Smooth muscle cell (in vitro differentiated cells): ENCODE measurements around the gene TSPAN18. TPM values are rescaled to one million over a fixed set of nuclear protein-coding genes. Genes with fewer than 3 reads are reported as not detected.

Source experiments
- DNase-seq: peaks from one replicate; lab custom pipeline; 2025; ENCODE audit not compliant: unreplicated experiment; lab: John Stamatoyannopoulos, UW
- H2AFZ ChIP-seq: fragments of 200-600 bp; sonication (generic); 2 replicates; pipeline ENCODE4 v1.6.0; 2016; ENCODE audit warnings: antibody characterized with exemption, low read depth, mild to moderate bottlenecking
- H3F3A ChIP-seq: fragments of 200-600 bp; sonication (generic); 2 replicates; pipeline ENCODE4 v1.6.0; 2017; ENCODE audit warnings: antibody characterized with exemption, low read depth
- H3K27ac ChIP-seq: fragments of 200-600 bp; sonication (generic); 2 replicates; pipeline ENCODE4 v1.5.1; 2016; ENCODE audit warnings: low read depth, mild to moderate bottlenecking
- H3K27me3 ChIP-seq: fragments of 200-600 bp; sonication (generic); 2 replicates; pipeline ENCODE4 v1.6.1; 2016; ENCODE audit warnings: low read depth, mild to moderate bottlenecking
- H3K36me3 ChIP-seq: fragments of 200-600 bp; sonication (generic); 2 replicates; pipeline ENCODE4 v1.5.1; 2016; ENCODE audit warnings: low read depth
- H3K4me1 ChIP-seq: fragments of 200-600 bp; sonication (generic); 2 replicates; pipeline ENCODE4 v1.5.1; 2016; ENCODE audit warnings: low read depth
- H3K4me2 ChIP-seq: fragments of 200-600 bp; sonication (generic); 2 replicates; pipeline ENCODE4 v1.6.0; 2016; ENCODE audit warnings: mild to moderate bottlenecking
- H3K4me3 ChIP-seq: fragments of 200-600 bp; sonication (generic); 2 replicates; pipeline ENCODE4 v1.5.1; 2016; ENCODE audit warnings: mild to moderate bottlenecking
- H3K79me2 ChIP-seq: fragments of 200-600 bp; sonication (generic); 2 replicates; pipeline ENCODE4 v1.6.0; 2016; ENCODE audit warnings: low read depth, mild to moderate bottlenecking
- H3K9ac ChIP-seq: fragments of 200-600 bp; sonication (generic); 2 replicates; pipeline ENCODE4 v1.6.0; 2016; ENCODE audit warnings: low read depth
- H3K9me3 ChIP-seq: fragments of 200-600 bp; sonication (generic); replicated peaks from 2 replicates; pipeline ENCODE4 v1.5.1; 2016; ENCODE audit warnings: low read depth
- H4K20me1 ChIP-seq: fragments of 200-600 bp; sonication (generic); 2 replicates; pipeline ENCODE4 v1.6.0; 2016; ENCODE audit warnings: low read depth
- WGBS: methylation state at CpG from one replicate; pipeline ENCODE4 v1.1.7; 2016; ENCODE audit warnings: low lambda C conversion rate; 5-methylcytosine and 5-hydroxymethylcytosine counted together
- polyA plus RNA-seq: library from polyadenylated mRNA; unstranded; fragments of >200 nt; fragmentation: Nextera tagmentation; extraction: Ambion mirVana; gene quantifications from 2 replicates; pipeline ENCODE4 v1.2.1, GENCODE V29; 2016
- total RNA-seq: library from RNA; depleted of rRNA; stranded (reverse); fragments of >200 nt; gene quantifications from 2 replicates; pipeline ENCODE4 v1.2.3, GENCODE V29; 2014
- TF ChIP-seq, protein P1 (sequence below): fragments of 200-600 bp; sonication (generic); IDR thresholded peaks from 2 replicates; pipeline ENCODE4 v1.5.1; 2017; ENCODE audit warnings: borderline replicate concordance, mild to moderate bottlenecking, antibody characterized with exemption; ENCODE audit not compliant: insufficient read depth, poor library complexity, severe bottlenecking

The TSPAN18 gene
- total and polyA plus RNA-seq, 2 experiments from 2014 or later, result 3.4 to 15.3 TPM

GRCh38 chr11:44964526-44965209 lies 237.9 kb downstream of the TSPAN18 start:
- TF ChIP-seq, protein P1, sequence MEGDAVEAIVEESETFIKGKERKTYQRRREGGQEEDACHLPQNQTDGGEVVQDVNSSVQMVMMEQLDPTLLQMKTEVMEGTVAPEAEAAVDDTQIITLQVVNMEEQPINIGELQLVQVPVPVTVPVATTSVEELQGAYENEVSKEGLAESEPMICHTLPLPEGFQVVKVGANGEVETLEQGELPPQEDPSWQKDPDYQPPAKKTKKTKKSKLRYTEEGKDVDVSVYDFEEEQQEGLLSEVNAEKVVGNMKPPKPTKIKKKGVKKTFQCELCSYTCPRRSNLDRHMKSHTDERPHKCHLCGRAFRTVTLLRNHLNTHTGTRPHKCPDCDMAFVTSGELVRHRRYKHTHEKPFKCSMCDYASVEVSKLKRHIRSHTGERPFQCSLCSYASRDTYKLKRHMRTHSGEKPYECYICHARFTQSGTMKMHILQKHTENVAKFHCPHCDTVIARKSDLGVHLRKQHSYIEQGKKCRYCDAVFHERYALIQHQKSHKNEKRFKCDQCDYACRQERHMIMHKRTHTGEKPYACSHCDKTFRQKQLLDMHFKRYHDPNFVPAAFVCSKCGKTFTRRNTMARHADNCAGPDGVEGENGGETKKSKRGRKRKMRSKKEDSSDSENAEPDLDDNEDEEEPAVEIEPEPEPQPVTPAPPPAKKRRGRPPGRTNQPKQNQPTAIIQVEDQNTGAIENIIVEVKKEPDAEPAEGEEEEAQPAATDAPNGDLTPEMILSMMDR, result no peak
- H3K4me3 ChIP-seq, result no peak overlapping the region
- DNase-seq, result no peak
- WGBS, result 81% methylated on average over 9 of the region's 9 CpGs
- no peaks in the 10 kb centered on the region for H3K36me3 ChIP-seq
- H3K27me3 ChIP-seq, result no peaks in the 10 kb centered on the region
- no peaks in the 10 kb centered on the region for H4K20me1 ChIP-seq
- H3K27ac ChIP-seq, result no peak overlapping the region
- H3F3A ChIP-seq, result no peaks in the 10 kb centered on the region
- H2AFZ ChIP-seq, result no peak overlapping the region
- H3K4me2 ChIP-seq, result no peak overlapping the region
- H3K4me1 ChIP-seq, result peaks cover 37% of the 10 kb centered on the region
- no peak overlapping the region for H3K9ac ChIP-seq
- H3K9me3 ChIP-seq, result no peaks in the 10 kb centered on the region
- no peaks in the 10 kb centered on the region for H3K79me2 ChIP-seq

DNA sequence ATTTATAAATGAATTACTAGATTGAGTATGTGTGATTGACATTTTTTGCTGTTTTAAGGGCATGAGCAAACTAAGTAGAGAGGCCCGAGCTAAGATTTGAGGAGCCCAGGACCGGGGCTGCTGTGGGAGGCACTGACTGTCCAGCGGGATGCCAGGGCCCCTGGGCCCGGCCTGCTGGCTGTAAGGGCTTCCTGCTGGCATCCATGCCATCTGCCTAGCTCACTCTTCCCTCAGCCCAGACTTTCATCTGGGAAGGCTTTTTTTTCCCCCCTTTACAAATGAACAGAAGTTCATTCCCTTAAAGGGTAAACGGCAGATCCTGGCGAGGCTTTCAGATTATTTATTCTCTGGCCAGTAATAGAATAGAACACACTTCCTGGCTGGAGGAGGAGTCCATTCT lies 239.9 kb downstream of the TSPAN18 start:
- H2AFZ ChIP-seq, result no peak overlapping the region

GRCh38 chr11:44967930-44968496 lies 241.3 kb downstream of the TSPAN18 start:
- no peak overlapping the region for H3K4me2 ChIP-seq
- H3K9ac ChIP-seq, result no peak overlapping the region
- H3K36me3 ChIP-seq, result no peaks in the 10 kb centered on the region
- H3K79me2 ChIP-seq, result no peaks in the 10 kb centered on the region
- TF ChIP-seq, protein P1, result no peak
- H3K27me3 ChIP-seq, result no peaks in the 10 kb centered on the region
- WGBS, result 79% methylated on average over 3 of the region's 3 CpGs
- H4K20me1 ChIP-seq, result no peaks in the 10 kb centered on the region
- no peaks in the 10 kb centered on the region for H3F3A ChIP-seq
- no peak overlapping the region for H2AFZ ChIP-seq
- no peaks in the 10 kb centered on the region for H3K9me3 ChIP-seq
- H3K4me1 ChIP-seq, result peaks cover 18% of the 10 kb centered on the region
- H3K4me3 ChIP-seq, result no peak overlapping the region
- no peak for DNase-seq
- no peak overlapping the region for H3K27ac ChIP-seq

More for the DNA sequence above, 239.9 kb downstream of the TSPAN18 start:
- Histone ChIP-seq H3K9me3 (no peaks in the 10 kb centered on the region), H3K36me3 (no peaks in the 10 kb centered on the region), H3K4me1 (peaks cover 31% of the 10 kb centered on the region), H3K79me2 (no peaks in the 10 kb centered on the region), H3K9ac (no peak overlapping the region), H3K27me3 (no peaks in the 10 kb centered on the region), H4K20me1 (no peaks in the 10 kb centered on the region), H3F3A (no peaks in the 10 kb centered on the region), H3K4me3 (no peak overlapping the region), H3K4me2 (no peak overlapping the region), H3K27ac (no peak overlapping the region)
- TF ChIP-seq, protein P1, result no peak
- DNase-seq, result no peak
- WGBS, result 89% methylated on average over 6 of the region's 6 CpGs
